Suprapubic skin (tissue), 4 donors: ENCODE measurements around the gene ISG15.

Experiments
- CTCF ChIP-seq, 2 donors: fragments of 200-600 bp in 1 of 2; fragments of 450-650 bp in 1 of 2; sonication (generic) in 1 of 2; IDR thresholded peaks; one replicate each; pipeline ENCODE4 v1.5.1; 2016 to 2019; ENCODE audit warnings: antibody characterized with exemption in 2 of 2, mild to moderate bottlenecking in 1 of 2, moderate library complexity in 1 of 2
- EP300 ChIP-seq: sonication (generic); formaldehyde crosslinking; IDR thresholded peaks from one replicate; pipeline ENCODE4 v1.6.1; 2017; ENCODE audit warnings: antibody characterized with exemption
- POLR2A ChIP-seq, 2 donors: fragments of 450-650 bp; IDR thresholded peaks; one replicate each; pipeline ENCODE4 v1.6.1; 2017; ENCODE audit warnings: antibody characterized with exemption in 2 of 2, mild to moderate bottlenecking in 2 of 2, moderate library complexity in 2 of 2
- POLR2AphosphoS5 ChIP-seq, 3 donors: sonication (generic); formaldehyde crosslinking; IDR thresholded peaks; one replicate each; pipeline ENCODE4 v1.6.1; 2017; ENCODE audit warnings: antibody characterized with exemption in 3 of 3

- peak; percentile 27 to 95 for TF ChIP-seq CTCF (IDR thresholded peaks at IDR 0.05)
- TF ChIP-seq POLR2A (IDR thresholded peaks at IDR 0.05) = no peak
- TF ChIP-seq EP300 = no peak
- TF ChIP-seq POLR2AphosphoS5 (IDR thresholded peaks at IDR 0.05) = no peak
Observed at GRCh38 chr1:983798-984475, 29.4 kb upstream of the ISG15 start.
